Gastroesophageal sphincter (tissue), 4 donors: ENCODE data around the gene HOXA4. TPM values are rescaled to one million over a fixed set of nuclear protein-coding genes. Genes with fewer than 3 reads are reported as not detected.
A peak's percentile ranks its signal among the peaks of the same experiment; 100 is the strongest.

Experiments
- ATAC-seq: fragments of 150-250 bp; one replicate; pipeline ENCODE4 v1.9.1; 2016; ENCODE audit warnings: mild to moderate bottlenecking, moderate library complexity
- H3K27ac ChIP-seq, 4 donors: fragments of 200-600 bp; sonication (generic) in 3 of 4; 1 replicate in 3 of 4; 2 replicates in 1 of 4; pipeline ENCODE4 v1.5.1; 2016 to 2019
- H3K27me3 ChIP-seq: fragments of 200-600 bp; sonication (generic); one replicate; pipeline ENCODE4 v1.5.1; 2019
- H3K36me3 ChIP-seq, 2 donors: fragments of 200-600 bp; sonication (generic); one replicate each; pipeline ENCODE4 v1.5.1; 2019; ENCODE audit warnings: control low read depth in 1 of 2
- H3K4me1 ChIP-seq, 3 donors: fragments of 200-600 bp; sonication (generic); 1 replicate in 2 of 3; 2 replicates in 1 of 3; pipeline ENCODE4 v1.5.1; 2016 to 2019; ENCODE audit warnings: control low read depth in 2 of 3
- H3K4me3 ChIP-seq, 2 donors: fragments of 200-600 bp; sonication (generic); one replicate each; pipeline ENCODE4 v1.5.1; 2019; ENCODE audit warnings: mild to moderate bottlenecking in 1 of 2, moderate library complexity in 1 of 2
- H3K9me3 ChIP-seq, 3 donors: fragments of 200-600 bp; sonication (generic); one replicate each; pipeline ENCODE4 v1.5.1; 2017 to 2019; ENCODE audit warnings: control low read depth in 2 of 3
- EP300 ChIP-seq: sonication (generic); formaldehyde crosslinking; IDR thresholded peaks from one replicate; pipeline ENCODE4 v1.6.1; 2017; ENCODE audit warnings: antibody characterized with exemption, mild to moderate bottlenecking
- POLR2A ChIP-seq, 2 donors: fragments of 450-650 bp; IDR thresholded peaks; one replicate each; pipeline ENCODE4 v1.6.1; 2017; ENCODE audit warnings: antibody characterized with exemption in 2 of 2, mild to moderate bottlenecking in 2 of 2, moderate library complexity in 1 of 2
- POLR2AphosphoS5 ChIP-seq: sonication (generic); formaldehyde crosslinking; IDR thresholded peaks from one replicate; pipeline ENCODE4 v1.6.1; 2017; ENCODE audit warnings: antibody characterized with exemption
- WGBS, 2 donors: methylation state at CpG; one replicate each; pipeline ENCODE4 v1.1.5; 2018; ENCODE audit warnings: low coverage in 1 of 2; 5-methylcytosine and 5-hydroxymethylcytosine counted together
- total RNA-seq, 4 donors: library from RNA; depleted of rRNA; stranded (reverse); fragments of >200 nt; gene quantifications; one replicate each; pipeline ENCODE4 v1.1.0, GENCODE V29; 2016
- TF ChIP-seq, protein P1 (sequence below), 4 experiments: fragments of 200-600 bp in 2 of 4; fragments of 450-650 bp in 2 of 4; sonication (generic) in 1 of 4; IDR thresholded peaks; one replicate each; pipeline ENCODE4 v1.5.1; 2017 to 2019; ENCODE audit warnings: antibody characterized with exemption in 4 of 4, mild to moderate bottlenecking in 2 of 4, moderate library complexity in 2 of 4

The HOXA4 gene
- total RNA-seq, 4 donors from 2014 or later: 8.6 to 20.2 (median 15.3) TPM

DNA sequence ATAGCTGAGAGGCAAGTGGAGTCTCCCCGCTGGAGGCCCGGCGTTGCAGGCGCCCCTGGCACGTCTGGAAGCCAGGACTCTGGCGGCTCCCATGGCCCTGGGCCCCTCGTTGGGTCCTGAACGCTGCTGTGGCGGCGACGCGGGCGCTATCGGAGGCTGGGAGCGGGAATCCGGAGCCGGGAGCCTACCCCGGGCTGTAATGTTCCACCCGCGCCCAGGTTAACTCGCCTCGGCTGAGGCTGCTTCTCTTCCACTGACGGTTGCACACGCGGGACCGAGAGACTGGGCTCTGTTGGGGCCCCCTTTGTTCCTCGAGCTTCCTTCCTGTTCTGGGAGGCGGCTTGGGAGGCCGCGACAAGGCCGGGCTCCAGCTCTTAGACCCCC is 14.2 kb upstream of the HOXA4 start:
- TF ChIP-seq POLR2A (IDR thresholded peaks at IDR 0.05): no peak
- no peak for TF ChIP-seq EP300
- TF ChIP-seq POLR2AphosphoS5: no peak
- no peaks in the 10 kb centered on the region for H3K9me3 ChIP-seq
- H3K27me3 ChIP-seq: peaks cover 30% of the 10 kb centered on the region
- H3K4me1 ChIP-seq: peaks cover 0 to 36% (median 0%) of the 10 kb centered on the region in 3 donors
- no peak for ATAC-seq
- H3K36me3 ChIP-seq: no peaks in the 10 kb centered on the region
- H3K4me3 ChIP-seq: peak overlapping the region in 1 of 2 donors; percentile 94
- WGBS, 2 donors: 76% methylated on average over 15 of the region's 31 CpGs; no CpG with 5 or more reads in 1 of the 2 donors
- H3K27ac ChIP-seq: peak overlapping the region in 2 of 4 donors; percentile 70 to 99

DNA sequence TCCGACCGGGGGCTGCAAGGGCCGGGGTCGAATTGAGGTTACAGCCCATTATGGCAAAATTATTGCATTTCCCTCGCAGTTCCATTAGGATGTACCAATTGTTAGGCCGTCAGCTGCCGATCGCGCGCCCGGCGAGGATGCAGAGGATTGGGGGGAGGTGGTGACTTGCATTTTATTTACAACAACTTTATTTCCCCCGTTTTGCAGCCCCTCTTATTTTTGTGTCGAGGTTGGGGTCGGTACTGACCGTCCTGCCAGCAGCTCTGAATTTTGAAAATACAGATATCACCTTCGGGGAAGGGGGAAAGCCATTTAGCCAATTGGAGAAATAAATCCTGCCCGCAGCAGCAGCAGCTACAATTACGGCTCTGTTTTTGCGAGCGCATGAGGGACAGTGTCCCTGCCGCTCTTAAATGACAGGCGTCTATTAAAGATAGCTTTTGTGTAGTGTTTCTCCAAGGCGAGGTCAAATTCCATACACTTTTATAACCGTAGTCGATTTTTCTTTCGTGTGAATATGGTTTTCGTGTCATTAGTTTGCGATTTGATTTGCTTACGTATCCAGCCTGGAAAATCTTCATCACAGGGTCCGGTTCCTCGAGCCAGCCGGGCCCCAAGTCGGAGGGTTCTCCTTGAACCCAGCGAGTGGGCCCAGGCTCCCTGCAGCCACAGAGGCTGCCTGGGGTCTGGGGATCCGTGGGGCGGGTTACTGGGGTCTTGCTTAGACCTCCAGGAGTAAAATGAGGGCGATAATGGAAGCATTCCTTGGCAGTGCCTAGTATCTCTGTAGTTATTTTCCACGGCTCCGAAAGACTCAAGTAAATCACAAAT is 13.6 kb upstream of the HOXA4 start:
- H3K36me3 ChIP-seq: no peaks in the 10 kb centered on the region
- H3K4me1 ChIP-seq: peaks cover 0 to 42% (median 0%) of the 10 kb centered on the region in 3 donors
- no peaks in the 10 kb centered on the region for H3K9me3 ChIP-seq
- TF ChIP-seq, protein P1, sequence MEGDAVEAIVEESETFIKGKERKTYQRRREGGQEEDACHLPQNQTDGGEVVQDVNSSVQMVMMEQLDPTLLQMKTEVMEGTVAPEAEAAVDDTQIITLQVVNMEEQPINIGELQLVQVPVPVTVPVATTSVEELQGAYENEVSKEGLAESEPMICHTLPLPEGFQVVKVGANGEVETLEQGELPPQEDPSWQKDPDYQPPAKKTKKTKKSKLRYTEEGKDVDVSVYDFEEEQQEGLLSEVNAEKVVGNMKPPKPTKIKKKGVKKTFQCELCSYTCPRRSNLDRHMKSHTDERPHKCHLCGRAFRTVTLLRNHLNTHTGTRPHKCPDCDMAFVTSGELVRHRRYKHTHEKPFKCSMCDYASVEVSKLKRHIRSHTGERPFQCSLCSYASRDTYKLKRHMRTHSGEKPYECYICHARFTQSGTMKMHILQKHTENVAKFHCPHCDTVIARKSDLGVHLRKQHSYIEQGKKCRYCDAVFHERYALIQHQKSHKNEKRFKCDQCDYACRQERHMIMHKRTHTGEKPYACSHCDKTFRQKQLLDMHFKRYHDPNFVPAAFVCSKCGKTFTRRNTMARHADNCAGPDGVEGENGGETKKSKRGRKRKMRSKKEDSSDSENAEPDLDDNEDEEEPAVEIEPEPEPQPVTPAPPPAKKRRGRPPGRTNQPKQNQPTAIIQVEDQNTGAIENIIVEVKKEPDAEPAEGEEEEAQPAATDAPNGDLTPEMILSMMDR (IDR thresholded peaks at IDR 0.05): peak in 1 of 4 experiments; percentile 9
- TF ChIP-seq POLR2AphosphoS5: no peak
- peaks cover 28% of the 10 kb centered on the region for H3K27me3 ChIP-seq
- no peak for ATAC-seq
- H3K4me3 ChIP-seq: peak overlapping the region in 1 of 2 donors; percentile 94
- WGBS, 2 donors: 22 to 38% methylated on average over 10 to 30 of the region's 40 CpGs
- H3K27ac ChIP-seq: peak overlapping the region in 3 of 4 donors; percentile 70 to 99 (median 90)

DNA sequence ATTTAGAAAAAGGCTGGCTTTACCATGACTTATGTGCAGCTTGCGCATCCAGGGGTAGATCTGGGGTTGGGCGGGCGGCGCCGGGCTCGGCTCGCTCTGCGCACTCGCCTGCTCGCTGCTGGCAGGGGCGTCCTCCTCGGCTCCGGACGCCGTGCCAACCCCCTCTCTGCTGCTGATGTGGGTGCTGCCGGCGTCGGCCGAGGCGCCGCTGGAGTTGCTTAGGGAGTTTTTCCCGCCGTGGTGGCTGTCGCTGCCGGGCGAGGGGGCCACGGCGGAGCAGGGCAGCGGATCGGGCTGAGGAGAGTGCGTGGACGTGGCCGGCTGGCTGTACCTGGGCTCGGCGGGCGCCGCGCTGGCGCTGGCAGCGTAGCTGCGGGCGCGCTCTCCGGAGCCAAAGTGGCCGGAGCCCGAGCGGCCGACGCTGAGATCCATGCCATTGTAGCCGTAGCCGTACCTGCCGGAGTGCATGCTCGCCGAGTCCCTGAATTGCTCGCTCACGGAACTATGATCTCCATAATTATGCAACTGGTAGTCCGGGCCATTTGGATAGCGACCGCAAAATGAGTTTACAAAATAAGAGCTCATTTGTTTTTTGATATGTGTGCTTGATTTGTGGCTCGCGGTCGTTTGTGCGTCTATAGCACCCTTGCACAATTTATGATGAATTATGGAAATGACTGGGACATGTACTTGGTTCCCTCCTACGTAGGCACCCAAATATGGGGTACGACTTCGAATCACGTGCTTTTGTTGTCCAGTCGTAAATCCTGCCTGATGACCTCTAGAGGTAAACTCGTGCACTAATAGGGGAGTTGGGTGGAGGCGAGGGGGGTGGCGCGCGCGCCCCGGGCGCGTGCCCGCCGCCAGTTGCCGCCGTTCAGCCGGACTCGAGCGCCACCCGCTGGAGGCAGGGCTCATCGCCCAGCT is 12.7 kb upstream of the HOXA4 start, which contains the start of gene HOXA5:
HOXA5 (minus strand) TSS at position 659 of the 927 bp plus-strand sequence; CDS start at position 585, 74 bp downstream.
- peak within 1 kb of the TSS; percentile 90 to 100 (median 98) for H3K27ac ChIP-seq
- H3K36me3 ChIP-seq: no peaks in the 10 kb centered on the region
- H3K4me1 ChIP-seq: peaks cover 0 to 47% (median 0%) of the 10 kb centered on the region in 3 donors
- peak within 1 kb of the TSS; percentile 94 to 98 for H3K4me3 ChIP-seq
- TF ChIP-seq POLR2A (IDR thresholded peaks at IDR 0.05) (peak; percentile 68 to 78), EP300 (peak; percentile 22), POLR2AphosphoS5 (peak; percentile 98)
- TF ChIP-seq, protein P1 (IDR thresholded peaks at IDR 0.05): peak; percentile 93 to 99 (median 98)
- WGBS, 2 donors: 6 to 13% methylated on average over 14 to 21 of the region's 86 CpGs
- ATAC-seq: peak; percentile 91
- H3K9me3 ChIP-seq: no peaks in the 10 kb centered on the region
- peaks cover 19% of the 10 kb centered on the region for H3K27me3 ChIP-seq

DNA sequence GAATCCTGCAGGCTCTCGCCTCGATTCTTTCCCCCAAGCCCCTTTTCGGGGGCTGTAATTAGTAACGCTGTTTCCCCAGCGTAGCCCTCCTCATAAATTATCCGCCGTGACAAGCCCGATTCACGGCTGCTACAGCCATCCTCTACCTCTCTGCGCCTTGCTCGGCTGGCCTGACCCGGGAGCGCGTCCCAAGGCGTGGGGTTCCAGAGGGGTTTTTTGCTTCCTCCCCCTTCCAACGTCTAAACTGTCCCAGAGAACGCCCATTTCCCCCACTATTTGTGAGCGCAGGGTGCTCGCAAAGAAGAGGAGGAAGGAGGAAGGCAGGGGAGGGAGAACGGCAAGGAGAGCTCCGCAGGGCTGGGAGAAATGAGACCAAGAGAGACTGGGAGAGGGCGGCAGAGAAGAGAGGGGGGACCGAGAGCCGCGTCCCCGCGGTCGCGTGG is 12.0 kb upstream of the HOXA4 start:
- Histone ChIP-seq H3K9me3 (no peaks in the 10 kb centered on the region), H3K4me1 (peaks cover 0 to 47% (median 0%) of the 10 kb centered on the region in 3 donors), H3K4me3 (peak overlapping the region; percentile 94 to 98), H3K27me3 (peaks cover 12% of the 10 kb centered on the region), H3K36me3 (no peaks in the 10 kb centered on the region), H3K27ac (peak overlapping the region; percentile 90 to 100 (median 98))
- no peak for ATAC-seq
- TF ChIP-seq EP300: no peak
- WGBS, 2 donors: 0 to 3% methylated on average over 7 to 24 of the region's 29 CpGs

DNA sequence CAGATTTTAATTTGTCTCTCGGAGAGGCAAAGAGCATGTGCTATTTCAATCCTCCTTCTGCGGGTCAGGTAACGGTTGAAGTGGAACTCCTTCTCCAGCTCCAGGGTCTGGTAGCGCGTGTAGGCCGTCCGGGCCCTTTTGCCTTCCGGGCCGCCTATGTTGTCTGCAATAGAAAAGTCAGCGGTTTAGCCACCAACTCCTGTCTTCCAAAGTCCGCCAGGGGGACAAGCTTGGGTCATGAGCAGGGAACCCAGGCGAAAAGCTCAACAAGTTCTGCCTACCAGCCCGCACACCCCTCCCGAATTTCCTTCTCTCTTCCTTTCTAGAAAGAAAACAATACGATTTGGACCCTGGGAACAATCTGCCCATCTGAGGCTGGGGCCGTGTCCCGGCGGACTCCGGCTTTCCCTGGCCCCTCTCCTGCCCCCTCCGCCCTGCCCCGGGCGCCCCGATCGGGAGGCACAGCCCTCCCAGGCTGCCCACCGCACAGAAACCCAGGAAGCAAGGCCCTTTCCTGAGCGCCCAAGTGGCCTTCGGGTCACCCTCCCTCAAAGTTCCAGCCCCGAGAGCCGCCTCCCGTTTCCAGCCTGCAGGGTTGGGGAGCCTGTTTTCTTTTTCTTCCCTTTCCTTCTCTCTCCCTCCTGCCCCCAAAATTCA is 11.5 kb upstream of the HOXA4 start:
- H3K27ac ChIP-seq: peak overlapping the region; percentile 90 to 100 (median 98)
- no peaks in the 10 kb centered on the region for H3K36me3 ChIP-seq
- ATAC-seq: no peak
- H3K9me3 ChIP-seq: no peaks in the 10 kb centered on the region
- peaks cover under 1 to 52% (median under 1%) of the 10 kb centered on the region in 3 donors for H3K4me1 ChIP-seq
- H3K4me3 ChIP-seq: peak overlapping the region; percentile 94 to 98
- peaks cover 7% of the 10 kb centered on the region for H3K27me3 ChIP-seq
- TF ChIP-seq, protein P1 (IDR thresholded peaks at IDR 0.05): peak in 3 of 4 experiments; percentile 44 to 51 (median 51)
- TF ChIP-seq POLR2A (IDR thresholded peaks at IDR 0.05) (peak in 1 of 2 donors; percentile 20), POLR2AphosphoS5 (peak; percentile 10), EP300 (no peak)
- 13 to 14% methylated on average over 2 to 22 of the region's 30 CpGs for WGBS, 2 donors
